Measurements from ENCODE around the gene CLEC4M.

GRCh38 chr19:7772752-7773291, 9.8 kb downstream of the CLEC4M start:
- TF ChIP-seq EZH2 (IDR thresholded peaks at IDR 0.05; ENCODE audit: low read length) = no peak
- TF ChIP-seq CTCF (optimal IDR thresholded peaks at IDR 0.05 in 1 of 3, IDR thresholded peaks at IDR 0.05 in 1 of 3, conservative IDR thresholded peaks at IDR 0.05 in 1 of 3; ENCODE audit: extremely low read depth in 1 of 3, insufficient read depth in 2 of 3, low read length in 3 of 3) = no peak
